OCI-LY7 (cell line): ENCODE results near the gene SNX15.

ENCODE experiments used
- CTCF ChIP-seq: fragments of 200-600 bp; sonication (generic); conservative IDR thresholded peaks from 2 replicates; pipeline ENCODE4 v1.5.1; 2014; ENCODE audit warnings: mild to moderate bottlenecking, antibody characterized with exemption, low read length, moderate library complexity, mixed read lengths
- EZH2phosphoT487 ChIP-seq: fragments of 200-600 bp; sonication (generic); IDR thresholded peaks from 2 replicates; pipeline ENCODE4 v1.6.1; 2018; ENCODE audit warnings: low read depth, borderline replicate concordance, mild to moderate bottlenecking, mixed run types, antibody characterized with exemption, low read length, moderate library complexity, mixed read lengths

GRCh38 chr11:65084598-65085375 is 57.5 kb downstream of the SNX15 start:
- no peak for TF ChIP-seq CTCF
- no peak for TF ChIP-seq EZH2phosphoT487
